Neural progenitor cell (in vitro differentiated cells): Measurements from ENCODE around the gene TRAPPC2.

Experiments
- EZH2 ChIP-seq: fragments of 200-600 bp; sonication (generic); IDR thresholded peaks from 2 replicates; pipeline ENCODE4 v1.6.1; 2017; ENCODE audit warnings: antibody characterized with exemption, mild to moderate bottlenecking, moderate library complexity
- TF ChIP-seq, protein P1 (sequence below): fragments of 200-600 bp; sonication (generic); IDR thresholded peaks from 2 replicates; pipeline ENCODE4 v1.5.1; 2017; ENCODE audit warnings: antibody characterized with exemption, mild to moderate bottlenecking

DNA sequence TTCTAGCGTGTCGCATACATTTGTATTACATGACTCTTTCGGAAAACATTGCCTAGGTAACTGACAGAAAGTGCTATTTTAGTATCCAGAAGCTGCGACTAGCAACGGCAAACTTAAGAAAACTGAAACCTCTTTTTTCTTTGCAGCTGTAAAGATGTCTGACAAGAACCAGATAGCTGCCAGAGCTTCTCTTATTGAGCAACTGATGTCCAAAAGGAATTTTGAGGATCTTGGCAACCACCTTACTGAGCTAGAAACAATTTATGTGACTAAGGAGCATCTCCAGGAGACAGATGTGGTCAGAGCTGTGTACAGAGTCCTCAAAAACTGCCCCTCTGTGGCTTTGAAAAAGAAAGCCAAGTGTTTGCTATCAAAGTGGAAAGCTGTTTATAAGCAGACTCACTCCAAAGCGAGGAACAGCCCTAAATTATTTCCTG is 72.0 kb downstream of the TRAPPC2 start:
- TF ChIP-seq, protein P1, sequence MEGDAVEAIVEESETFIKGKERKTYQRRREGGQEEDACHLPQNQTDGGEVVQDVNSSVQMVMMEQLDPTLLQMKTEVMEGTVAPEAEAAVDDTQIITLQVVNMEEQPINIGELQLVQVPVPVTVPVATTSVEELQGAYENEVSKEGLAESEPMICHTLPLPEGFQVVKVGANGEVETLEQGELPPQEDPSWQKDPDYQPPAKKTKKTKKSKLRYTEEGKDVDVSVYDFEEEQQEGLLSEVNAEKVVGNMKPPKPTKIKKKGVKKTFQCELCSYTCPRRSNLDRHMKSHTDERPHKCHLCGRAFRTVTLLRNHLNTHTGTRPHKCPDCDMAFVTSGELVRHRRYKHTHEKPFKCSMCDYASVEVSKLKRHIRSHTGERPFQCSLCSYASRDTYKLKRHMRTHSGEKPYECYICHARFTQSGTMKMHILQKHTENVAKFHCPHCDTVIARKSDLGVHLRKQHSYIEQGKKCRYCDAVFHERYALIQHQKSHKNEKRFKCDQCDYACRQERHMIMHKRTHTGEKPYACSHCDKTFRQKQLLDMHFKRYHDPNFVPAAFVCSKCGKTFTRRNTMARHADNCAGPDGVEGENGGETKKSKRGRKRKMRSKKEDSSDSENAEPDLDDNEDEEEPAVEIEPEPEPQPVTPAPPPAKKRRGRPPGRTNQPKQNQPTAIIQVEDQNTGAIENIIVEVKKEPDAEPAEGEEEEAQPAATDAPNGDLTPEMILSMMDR, result no peak
- no peak for TF ChIP-seq EZH2
